ENCODE measurements around the gene SMIM15. TPM values are rescaled to one million over a fixed set of nuclear protein-coding genes. Genes with fewer than 3 reads are reported as not detected.

SMIM15 gene
- total and polyA plus RNA-seq, 10 of the 15 experiments (the other 5 are each of a cell fraction or from before 2014, with no cell fraction given), result 13.8 to 83.3 (median 53.9) TPM

DNA sequence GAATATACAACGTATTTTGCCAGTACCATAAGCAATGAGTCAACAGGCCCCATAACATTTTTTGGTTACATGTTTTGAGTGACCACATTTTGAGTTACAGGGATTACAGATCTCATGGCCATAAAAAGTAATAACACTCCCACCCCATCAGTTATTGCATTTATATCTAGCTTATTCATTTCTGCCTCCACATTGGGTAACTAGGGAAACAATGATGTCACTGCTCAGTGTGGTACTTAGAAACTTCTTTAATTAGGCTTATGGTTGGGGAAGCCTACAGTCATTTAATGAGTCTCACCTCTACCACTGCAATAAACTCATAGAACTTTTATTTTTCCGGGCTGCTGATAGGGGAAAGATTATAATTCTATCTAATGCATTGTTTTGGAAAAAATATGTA, 39.9 kb upstream of the SMIM15 start (continued):
- TF ChIP-seq, protein P1, sequence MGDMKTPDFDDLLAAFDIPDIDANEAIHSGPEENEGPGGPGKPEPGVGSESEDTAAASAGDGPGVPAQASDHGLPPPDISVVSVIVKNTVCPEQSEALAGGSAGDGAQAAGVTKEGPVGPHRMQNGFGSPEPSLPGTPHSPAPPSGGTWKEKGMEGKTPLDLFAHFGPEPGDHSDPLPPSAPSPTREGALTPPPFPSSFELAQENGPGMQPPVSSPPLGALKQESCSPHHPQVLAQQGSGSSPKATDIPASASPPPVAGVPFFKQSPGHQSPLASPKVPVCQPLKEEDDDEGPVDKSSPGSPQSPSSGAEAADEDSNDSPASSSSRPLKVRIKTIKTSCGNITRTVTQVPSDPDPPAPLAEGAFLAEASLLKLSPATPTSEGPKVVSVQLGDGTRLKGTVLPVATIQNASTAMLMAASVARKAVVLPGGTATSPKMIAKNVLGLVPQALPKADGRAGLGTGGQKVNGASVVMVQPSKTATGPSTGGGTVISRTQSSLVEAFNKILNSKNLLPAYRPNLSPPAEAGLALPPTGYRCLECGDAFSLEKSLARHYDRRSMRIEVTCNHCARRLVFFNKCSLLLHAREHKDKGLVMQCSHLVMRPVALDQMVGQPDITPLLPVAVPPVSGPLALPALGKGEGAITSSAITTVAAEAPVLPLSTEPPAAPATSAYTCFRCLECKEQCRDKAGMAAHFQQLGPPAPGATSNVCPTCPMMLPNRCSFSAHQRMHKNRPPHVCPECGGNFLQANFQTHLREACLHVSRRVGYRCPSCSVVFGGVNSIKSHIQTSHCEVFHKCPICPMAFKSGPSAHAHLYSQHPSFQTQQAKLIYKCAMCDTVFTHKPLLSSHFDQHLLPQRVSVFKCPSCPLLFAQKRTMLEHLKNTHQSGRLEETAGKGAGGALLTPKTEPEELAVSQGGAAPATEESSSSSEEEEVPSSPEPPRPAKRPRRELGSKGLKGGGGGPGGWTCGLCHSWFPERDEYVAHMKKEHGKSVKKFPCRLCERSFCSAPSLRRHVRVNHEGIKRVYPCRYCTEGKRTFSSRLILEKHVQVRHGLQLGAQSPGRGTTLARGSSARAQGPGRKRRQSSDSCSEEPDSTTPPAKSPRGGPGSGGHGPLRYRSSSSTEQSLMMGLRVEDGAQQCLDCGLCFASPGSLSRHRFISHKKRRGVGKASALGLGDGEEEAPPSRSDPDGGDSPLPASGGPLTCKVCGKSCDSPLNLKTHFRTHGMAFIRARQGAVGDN (IDR thresholded peaks at IDR 0.05), result no peak
- TF ChIP-seq IKZF2 (IDR thresholded peaks at IDR 0.05) (peak; percentile 76 to 78; a peak in 3 of 4 replicates), SIX5 (IDR thresholded peaks at IDR 0.05; ENCODE audit: low read depth, low read length, severe bottlenecking) (no peak), NFXL1 (IDR thresholded peaks at IDR 0.05; ENCODE audit: borderline replicate concordance) (no peak), SUZ12 (IDR thresholded peaks at IDR 0.05; ENCODE audit: unreplicated experiment) (no peak), ZNF274 (IDR thresholded peaks at IDR 0.05; ENCODE audit: insufficient read depth, insufficient read length) (no peak), CREB1 (IDR thresholded peaks at IDR 0.05; ENCODE audit: low read depth) (0 out of 2 replicates have a peak, but pooled peaks have one; percentile 47), POLR2AphosphoS5 (IDR thresholded peaks at IDR 0.05; ENCODE audit: low read length) (no peak), HDGF (IDR thresholded peaks at IDR 0.05) (no peak), SMARCA5 (IDR thresholded peaks at IDR 0.05) (no peak), IKZF1 (conservative IDR thresholded peaks at IDR 0.05) (peak; percentile 75), CHD1 (IDR thresholded peaks at IDR 0.05; ENCODE audit: low read depth, low read length) (no peak), BHLHE40 (IDR thresholded peaks at IDR 0.05; ENCODE audit: borderline replicate concordance in 1 of 2, low read depth in 2 of 2, low read length in 1 of 2) (peak in 1 of 2 experiments; percentile 37; a peak in 1 of 4 replicates), NFIC (IDR thresholded peaks at IDR 0.05; ENCODE audit: low read depth, low read length) (peak; percentile 86), NRF1 (conservative IDR thresholded peaks at IDR 0.05; ENCODE audit: low read depth, low read length) (no peak), HDAC2 (IDR thresholded peaks at IDR 0.05) (no peak), ASH2L (IDR thresholded peaks at IDR 0.05; ENCODE audit: borderline replicate concordance, low read depth) (no peak), SUPT20H (IDR thresholded peaks at IDR 0.05; ENCODE audit: borderline replicate concordance, control insufficient read depth, low read depth, low read length) (no peak), STAT1 (conservative IDR thresholded peaks at IDR 0.05) (no peak), CBFB (IDR thresholded peaks at IDR 0.05; ENCODE audit: low read depth) (no peak; the same call in 1 of the 2 replicates), POU2F2 (IDR thresholded peaks at IDR 0.05; ENCODE audit: borderline replicate concordance, low read depth, low read length) (no peak)
- TF ChIP-seq, protein P2, sequence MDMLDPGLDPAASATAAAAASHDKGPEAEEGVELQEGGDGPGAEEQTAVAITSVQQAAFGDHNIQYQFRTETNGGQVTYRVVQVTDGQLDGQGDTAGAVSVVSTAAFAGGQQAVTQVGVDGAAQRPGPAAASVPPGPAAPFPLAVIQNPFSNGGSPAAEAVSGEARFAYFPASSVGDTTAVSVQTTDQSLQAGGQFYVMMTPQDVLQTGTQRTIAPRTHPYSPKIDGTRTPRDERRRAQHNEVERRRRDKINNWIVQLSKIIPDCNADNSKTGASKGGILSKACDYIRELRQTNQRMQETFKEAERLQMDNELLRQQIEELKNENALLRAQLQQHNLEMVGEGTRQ (IDR thresholded peaks at IDR 0.05; ENCODE audit: borderline replicate concordance, low read depth, low read length), result no peak
- TF ChIP-seq, protein P3, sequence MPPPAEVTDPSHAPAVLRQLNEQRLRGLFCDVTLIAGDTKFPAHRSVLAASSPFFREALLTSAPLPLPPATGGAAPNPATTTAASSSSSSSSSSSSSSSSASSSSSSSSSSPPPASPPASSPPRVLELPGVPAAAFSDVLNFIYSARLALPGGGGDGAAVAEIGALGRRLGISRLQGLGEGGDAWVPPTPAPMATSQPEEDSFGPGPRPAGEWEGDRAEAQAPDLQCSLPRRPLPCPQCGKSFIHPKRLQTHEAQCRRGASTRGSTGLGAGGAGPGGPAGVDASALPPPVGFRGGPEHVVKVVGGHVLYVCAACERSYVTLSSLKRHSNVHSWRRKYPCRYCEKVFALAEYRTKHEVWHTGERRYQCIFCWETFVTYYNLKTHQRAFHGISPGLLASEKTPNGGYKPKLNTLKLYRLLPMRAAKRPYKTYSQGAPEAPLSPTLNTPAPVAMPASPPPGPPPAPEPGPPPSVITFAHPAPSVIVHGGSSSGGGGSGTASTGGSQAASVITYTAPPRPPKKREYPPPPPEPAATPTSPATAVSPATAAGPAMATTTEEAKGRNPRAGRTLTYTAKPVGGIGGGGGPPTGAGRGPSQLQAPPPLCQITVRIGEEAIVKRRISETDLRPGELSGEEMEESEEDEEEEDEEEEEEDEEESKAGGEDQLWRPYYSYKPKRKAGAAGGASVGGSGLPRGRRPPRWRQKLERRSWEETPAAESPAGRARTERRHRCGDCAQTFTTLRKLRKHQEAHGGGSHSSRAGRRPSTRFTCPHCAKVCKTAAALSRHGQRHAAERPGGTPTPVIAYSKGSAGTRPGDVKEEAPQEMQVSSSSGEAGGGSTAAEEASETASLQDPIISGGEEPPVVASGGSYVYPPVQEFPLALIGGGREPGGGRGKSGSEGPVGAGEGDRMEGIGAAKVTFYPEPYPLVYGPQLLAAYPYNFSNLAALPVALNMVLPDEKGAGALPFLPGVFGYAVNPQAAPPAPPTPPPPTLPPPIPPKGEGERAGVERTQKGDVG (CRISPR knock-in tag; IDR thresholded peaks at IDR 0.05), result no peak
- TF ChIP-seq, protein P4, sequence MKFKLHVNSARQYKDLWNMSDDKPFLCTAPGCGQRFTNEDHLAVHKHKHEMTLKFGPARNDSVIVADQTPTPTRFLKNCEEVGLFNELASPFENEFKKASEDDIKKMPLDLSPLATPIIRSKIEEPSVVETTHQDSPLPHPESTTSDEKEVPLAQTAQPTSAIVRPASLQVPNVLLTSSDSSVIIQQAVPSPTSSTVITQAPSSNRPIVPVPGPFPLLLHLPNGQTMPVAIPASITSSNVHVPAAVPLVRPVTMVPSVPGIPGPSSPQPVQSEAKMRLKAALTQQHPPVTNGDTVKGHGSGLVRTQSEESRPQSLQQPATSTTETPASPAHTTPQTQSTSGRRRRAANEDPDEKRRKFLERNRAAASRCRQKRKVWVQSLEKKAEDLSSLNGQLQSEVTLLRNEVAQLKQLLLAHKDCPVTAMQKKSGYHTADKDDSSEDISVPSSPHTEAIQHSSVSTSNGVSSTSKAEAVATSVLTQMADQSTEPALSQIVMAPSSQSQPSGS (IDR thresholded peaks at IDR 0.05; ENCODE audit: low read length), result peak; percentile 94

Measured in GM12878 (cell line).